ENCODE data around the gene C22orf15.

The C22orf15 gene

DNA sequence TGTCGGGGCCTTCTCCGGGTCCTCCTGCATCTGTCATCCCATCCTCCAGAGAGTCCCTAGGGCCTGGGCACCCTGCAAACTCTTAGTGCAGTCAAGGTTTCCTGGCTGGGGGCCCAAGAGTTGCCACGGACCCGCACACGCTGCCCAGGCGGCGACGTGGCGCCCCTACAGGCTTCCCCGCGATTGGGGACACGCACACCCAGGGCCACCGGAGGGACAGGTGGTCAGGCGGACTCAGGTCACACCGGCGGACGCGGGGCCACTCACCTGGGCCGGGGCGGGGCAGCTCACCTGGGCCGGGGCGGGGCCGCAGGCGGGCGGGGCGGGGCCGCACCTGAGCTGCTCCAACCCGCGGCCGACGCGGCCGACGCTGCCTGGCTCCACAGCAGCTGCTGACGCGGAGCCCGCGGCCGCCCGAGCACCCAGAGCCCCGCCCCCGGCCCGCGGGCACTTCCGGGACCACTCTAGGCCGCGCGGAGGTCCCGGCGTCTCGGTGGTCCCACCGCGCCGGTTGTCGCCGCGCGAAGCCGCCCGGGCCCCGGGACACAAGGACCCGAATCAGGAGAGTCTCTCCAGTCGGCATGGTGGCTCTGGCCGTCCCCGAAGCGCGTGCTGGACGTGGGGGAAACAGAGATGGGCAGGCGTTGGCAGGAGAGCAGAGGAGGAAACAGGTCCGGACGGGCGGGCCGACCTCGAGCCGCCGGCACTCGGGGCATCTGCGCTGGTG lies 11.9 kb upstream of the C22orf15 start, which contains the start of gene ZNF70:
Gene ZNF70 (minus strand): TSS at position 399 of the 727 bp plus-strand sequence. CDS start 5,972 bp downstream, outside the sequence.
- peak; percentile 94 for DNase-seq (ENCODE audit: low spot score)

DNA sequence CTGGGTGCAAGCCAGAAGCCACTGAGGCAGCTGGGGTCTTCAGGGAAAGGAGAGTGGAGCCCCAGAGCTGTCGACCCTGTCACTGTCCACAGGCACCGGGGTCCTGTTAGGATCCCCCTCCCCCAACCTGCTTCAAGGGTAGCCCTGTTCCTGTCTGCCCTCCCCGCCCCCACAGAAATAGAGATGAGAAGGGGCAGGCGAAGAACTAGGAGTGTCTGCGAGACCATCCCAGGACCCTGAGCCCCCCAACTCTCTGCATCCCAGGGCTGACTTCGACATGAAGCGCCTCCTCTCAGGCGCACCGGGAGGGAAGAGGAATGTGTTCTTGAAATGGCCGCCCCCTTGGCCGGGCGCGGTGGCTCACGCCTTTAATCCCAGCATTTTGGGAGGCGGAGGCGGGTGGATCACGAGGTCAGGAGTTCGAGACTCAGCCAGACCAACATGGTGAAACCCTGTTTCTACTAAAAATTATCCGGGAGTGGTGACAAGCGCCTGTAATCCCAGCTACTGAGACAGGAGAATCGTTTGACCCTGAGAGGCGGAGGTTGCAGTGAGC lies 11.3 kb upstream of the C22orf15 start:
- peak; percentile 33 for DNase-seq (ENCODE audit: low spot score)

- no peak for DNase-seq (ENCODE audit: low spot score)
Measured at GRCh38 chr22:23752090-23752691, 10.6 kb upstream of the C22orf15 start.

DNA sequence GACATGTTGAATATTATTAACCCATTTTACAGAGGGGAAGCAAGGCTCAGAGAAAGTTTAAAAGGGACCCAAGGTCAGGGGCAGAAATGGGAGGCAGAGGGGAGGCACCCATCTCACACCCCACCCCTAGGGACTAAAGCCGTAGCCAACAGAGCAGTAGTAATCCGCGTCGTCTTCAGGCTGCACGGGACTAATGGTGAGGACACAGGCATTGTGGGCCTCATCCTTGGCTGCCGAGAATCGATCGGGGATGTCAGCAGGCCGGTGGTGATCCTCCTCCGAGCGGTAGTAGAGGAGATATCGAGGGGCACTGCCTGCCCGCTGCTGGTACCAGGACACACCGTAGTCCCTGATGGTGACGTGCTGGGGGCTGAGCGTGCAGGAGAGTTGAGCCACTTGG lies 10.0 kb upstream of the C22orf15 start:
- no peak for DNase-seq (ENCODE audit: low spot score)

- no peak for DNase-seq (ENCODE audit: low spot score)
Measured at GRCh38 chr22:23753385-23753784, 9.4 kb upstream of the C22orf15 start.

DNA sequence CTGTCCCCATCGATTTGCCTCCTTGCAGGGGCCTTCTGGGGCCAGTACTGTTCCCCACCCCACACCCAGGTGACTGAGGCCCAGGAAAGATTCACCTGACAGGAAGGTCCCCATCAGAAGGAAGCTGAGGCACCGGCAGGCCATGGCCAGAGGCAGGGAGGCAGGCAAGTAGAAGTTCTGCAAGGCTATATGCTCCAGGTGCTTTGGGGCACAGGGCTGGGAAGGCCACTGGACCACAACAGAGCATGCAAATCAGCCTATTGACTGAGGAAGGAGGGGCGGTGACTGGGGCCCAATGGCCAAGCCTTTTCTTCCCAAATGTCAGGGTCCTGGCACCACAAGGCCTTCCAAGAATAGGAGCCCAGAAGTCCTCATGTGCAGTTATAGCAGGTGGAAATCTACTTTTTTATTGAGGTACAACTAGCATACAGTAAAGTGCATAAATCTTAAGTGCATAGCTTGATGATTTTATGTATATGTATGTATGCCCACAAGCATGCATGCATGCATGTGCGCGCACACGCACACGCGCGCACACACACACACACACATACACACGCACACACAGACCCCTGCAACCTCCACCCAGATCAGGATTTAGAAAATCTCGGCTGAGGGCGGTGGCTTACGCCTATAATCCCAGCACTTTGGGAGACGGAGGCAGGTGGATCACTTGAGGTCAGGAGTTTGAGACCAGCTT lies 8.4 kb upstream of the C22orf15 start, which contains the start of gene VPREB3:
Gene VPREB3 (minus strand): TSS at position 206 of the 700 bp plus-strand sequence. CDS start 62 bp downstream, at position 144.
- no peak for DNase-seq (ENCODE audit: low spot score)

- no peak for DNase-seq (ENCODE audit: low spot score)
Measured at GRCh38 chr22:23754980-23755636, 7.7 kb upstream of the C22orf15 start.

DNA sequence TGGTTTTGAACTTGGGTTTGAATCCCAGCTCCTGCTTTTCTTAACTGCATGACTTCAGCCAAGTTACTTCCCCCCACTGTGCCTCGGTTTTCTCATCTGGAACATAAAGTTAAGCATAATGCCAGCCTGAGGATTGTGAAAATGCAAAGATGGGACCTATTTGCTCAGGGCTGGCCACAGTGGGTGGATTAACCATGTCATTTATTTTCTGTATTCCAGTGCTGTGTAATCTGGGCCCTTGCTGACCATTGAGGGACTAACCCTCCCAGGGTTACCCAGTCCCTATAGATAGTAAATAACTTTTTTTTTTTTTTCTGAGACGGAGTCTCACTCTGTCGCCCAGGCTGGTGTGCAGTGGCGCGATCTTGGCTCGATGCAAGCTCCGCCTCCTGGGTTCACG lies 7.1 kb upstream of the C22orf15 start:
- DNase-seq (ENCODE audit: low spot score) = no peak

- DNase-seq (ENCODE audit: low spot score) = no peak
Measured at GRCh38 chr22:23756891-23757290, 5.9 kb upstream of the C22orf15 start.

DNA sequence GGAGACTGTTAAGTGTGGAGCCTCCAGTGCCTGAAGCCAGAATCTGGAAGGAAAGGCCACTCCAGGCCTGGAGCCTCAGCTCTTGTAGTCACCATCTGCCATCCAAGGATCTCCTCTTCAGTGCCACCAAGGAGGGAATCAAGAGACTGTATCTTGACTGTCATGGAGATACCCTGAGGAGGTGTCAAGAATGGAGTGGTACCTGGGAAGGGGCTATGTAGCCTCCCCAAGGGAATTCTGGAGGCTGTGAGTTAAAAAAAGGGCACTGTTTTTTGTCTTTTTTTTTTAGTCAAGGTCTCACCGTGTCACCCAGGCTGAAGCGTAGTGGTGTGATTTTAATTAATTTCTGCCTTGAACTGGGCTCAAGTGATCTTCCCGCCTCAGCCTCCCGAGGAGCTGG lies 3.2 kb upstream of the C22orf15 start:
- DNase-seq (ENCODE audit: low spot score) = no peak

- DNase-seq (ENCODE audit: low spot score) = no peak
Measured at GRCh38 chr22:23760056-23760455, 2.7 kb upstream of the C22orf15 start.

GRCh38 chr22:23763579-23763945 lies 772 bp downstream of the C22orf15 start:
- no peak for DNase-seq (ENCODE audit: low spot score)

GRCh38 chr22:23763954-23764353 lies 1.2 kb downstream of the C22orf15 start:
- no peak for DNase-seq (ENCODE audit: low spot score)

GRCh38 chr22:23764899-23765881 lies 2.4 kb downstream of the C22orf15 start:
- no peak for DNase-seq (ENCODE audit: low spot score)

DNA sequence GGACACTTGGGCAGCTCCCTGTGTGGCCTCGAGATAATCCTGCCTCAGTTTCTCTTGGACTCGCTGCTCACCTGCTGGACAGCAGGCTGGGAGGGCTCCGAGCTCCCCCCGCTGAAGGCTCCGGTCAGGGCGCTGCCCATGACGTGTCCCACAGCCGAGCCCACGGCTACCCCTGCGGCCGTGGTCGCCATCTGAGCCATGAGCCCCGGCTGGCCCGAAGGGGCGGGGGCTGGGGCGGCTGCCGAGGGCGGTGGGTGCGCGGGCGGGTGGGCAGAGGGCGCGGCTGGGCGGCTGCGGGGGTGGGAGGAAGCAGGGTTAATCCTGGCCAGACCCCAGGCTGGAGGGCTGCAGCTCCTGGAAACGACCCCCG lies 4.5 kb downstream of the C22orf15 start:
- no peak for DNase-seq (ENCODE audit: low spot score)

DNA sequence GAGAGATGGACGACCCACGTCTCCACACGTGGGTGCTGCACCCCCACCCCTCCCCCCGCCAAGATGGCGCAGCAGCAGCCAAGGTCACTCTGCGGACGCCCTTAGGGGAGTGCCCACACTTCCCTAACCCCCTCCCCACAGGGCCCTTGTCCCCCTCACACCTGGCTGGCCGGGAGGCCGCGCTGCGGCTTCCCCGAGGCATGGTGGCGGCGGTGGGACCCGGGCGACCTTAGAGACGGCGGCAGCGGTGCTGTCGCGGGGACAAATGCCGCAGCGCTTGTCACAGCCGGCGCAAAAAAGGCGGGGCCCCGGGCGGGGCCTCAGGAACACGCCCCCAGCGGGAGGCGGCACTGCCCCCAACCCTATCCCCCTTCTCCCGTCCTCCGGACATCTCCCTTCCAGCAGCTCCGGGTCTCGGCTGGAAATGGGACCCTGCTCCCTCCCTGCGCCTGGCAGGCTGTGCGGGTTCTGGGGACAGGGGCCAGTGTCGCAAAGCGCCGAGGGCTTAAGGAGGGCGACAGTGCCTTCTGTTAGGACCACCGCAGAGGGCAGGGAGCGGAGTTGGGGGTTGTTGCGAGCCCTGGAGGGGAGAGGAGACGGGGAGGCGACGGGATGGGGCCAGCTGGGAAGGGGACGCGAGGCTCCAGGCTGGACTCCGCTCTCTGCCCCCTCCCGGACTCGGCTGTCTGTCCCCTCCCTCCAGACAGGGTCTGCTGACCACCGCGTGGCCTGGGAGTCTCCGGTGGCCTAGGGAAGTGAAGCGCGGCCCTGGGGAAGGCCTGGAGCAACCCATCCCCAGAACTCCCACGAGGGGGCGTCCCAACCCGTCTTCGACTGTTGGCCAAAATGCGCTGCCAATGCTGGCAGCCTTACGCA lies 5.1 kb downstream of the C22orf15 start, which contains the start of gene CHCHD10:
Gene CHCHD10 (minus strand): TSS at position 300 of the 876 bp plus-strand sequence. CDS start 98 bp downstream, at position 202.
- peak; percentile 85 for DNase-seq (ENCODE audit: low spot score)

DNA sequence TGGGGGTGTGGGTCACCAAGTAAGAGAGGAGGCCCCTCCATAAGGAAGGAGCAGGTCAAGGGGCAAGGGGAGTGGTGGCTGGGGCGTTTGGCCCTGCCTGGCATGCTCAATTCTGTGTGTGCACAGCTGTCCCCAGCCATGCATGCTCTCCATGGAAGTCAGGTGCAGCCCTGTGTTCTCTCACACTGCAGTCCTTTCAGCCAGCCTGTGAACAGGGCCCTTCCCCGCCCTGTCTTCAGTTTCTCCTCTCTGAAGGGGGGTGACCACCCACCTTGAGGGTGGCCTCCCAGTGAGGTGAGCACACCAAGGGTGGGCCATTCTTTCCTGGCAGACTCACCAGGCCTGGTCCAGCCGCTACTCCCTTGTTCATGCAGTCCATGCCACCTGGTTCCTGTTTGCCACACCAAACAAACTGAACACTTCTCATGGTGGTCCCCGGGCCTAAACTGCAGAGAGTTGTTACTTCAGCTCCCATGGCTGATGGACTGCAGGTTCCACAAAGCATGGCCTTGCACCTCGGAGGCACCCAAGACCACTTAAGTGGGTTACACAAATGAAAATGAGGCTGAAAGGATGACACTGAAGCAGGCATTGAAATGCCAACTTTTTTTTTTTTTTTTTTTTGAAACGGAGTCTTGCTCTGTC lies 6.7 kb downstream of the C22orf15 start:
- no peak for DNase-seq (ENCODE audit: low spot score)

GRCh38 chr22:23772315-23772648 lies 9.5 kb downstream of the C22orf15 start:
- no peak for DNase-seq (ENCODE audit: low spot score)

Measured in LoVo (cell line).